Cardiac muscle cell (in vitro differentiated cells and primary cell): ENCODE data around the gene RPL35. TPM values are rescaled to one million over a fixed set of nuclear protein-coding genes. Genes with fewer than 3 reads are reported as not detected.

Experiments
- DNase-seq, 2 donors: peaks; one replicate each; pipeline versions ENCODE4 v3.0.0 to v3.0.0-alpha.2; 2010 to 2017; ENCODE audit warnings: low read depth in 1 of 2, low spot score in 1 of 2
- H3K27ac ChIP-seq: fragments of 200-600 bp; sonication (generic); 2 replicates; pipeline ENCODE4 v1.5.1; 2016
- H3K27me3 ChIP-seq: fragments of 200-600 bp; sonication (generic); 2 replicates; pipeline ENCODE4 v1.6.0; 2016; ENCODE audit warnings: control low read depth
- H3K36me3 ChIP-seq: fragments of 200-600 bp; sonication (generic); 2 replicates; pipeline ENCODE4 v1.5.1; 2016; ENCODE audit warnings: control low read depth
- H3K4me1 ChIP-seq: fragments of 200-600 bp; sonication (generic); 2 replicates; pipeline ENCODE4 v1.8.1; 2017; ENCODE audit warnings: low read depth, mild to moderate bottlenecking, mixed run types
- H3K4me3 ChIP-seq: fragments of 200-600 bp; sonication (generic); 2 replicates; pipeline ENCODE4 v1.5.1; 2016; ENCODE audit warnings: mild to moderate bottlenecking
- H3K9me3 ChIP-seq: fragments of 200-600 bp; sonication (generic); 2 replicates; pipeline ENCODE4 v1.5.1; 2017; ENCODE audit warnings: low read depth, mild to moderate bottlenecking, control low read depth
- polyA plus RNA-seq: library from polyadenylated mRNA; unstranded; fragments of >200 nt; fragmentation: Nextera tagmentation; extraction: Ambion mirVana; gene quantifications from 2 replicates; pipeline ENCODE4 v1.2.1, GENCODE V29; 2016
- total RNA-seq: library from RNA; depleted of rRNA; stranded (reverse); fragments of >200 nt; gene quantifications from 2 replicates; pipeline ENCODE4 v1.2.3, GENCODE V29; 2016
- TF ChIP-seq, protein P1 (sequence below): IDR thresholded peaks from 2 replicates; pipeline ENCODE4 v1.5.1; 2012; ENCODE audit warnings: low read depth, mild to moderate bottlenecking, low read length

Gene RPL35
- total and polyA plus RNA-seq, 2 experiments from 2014 or later, result 1,356 to 2,996 TPM

DNA sequence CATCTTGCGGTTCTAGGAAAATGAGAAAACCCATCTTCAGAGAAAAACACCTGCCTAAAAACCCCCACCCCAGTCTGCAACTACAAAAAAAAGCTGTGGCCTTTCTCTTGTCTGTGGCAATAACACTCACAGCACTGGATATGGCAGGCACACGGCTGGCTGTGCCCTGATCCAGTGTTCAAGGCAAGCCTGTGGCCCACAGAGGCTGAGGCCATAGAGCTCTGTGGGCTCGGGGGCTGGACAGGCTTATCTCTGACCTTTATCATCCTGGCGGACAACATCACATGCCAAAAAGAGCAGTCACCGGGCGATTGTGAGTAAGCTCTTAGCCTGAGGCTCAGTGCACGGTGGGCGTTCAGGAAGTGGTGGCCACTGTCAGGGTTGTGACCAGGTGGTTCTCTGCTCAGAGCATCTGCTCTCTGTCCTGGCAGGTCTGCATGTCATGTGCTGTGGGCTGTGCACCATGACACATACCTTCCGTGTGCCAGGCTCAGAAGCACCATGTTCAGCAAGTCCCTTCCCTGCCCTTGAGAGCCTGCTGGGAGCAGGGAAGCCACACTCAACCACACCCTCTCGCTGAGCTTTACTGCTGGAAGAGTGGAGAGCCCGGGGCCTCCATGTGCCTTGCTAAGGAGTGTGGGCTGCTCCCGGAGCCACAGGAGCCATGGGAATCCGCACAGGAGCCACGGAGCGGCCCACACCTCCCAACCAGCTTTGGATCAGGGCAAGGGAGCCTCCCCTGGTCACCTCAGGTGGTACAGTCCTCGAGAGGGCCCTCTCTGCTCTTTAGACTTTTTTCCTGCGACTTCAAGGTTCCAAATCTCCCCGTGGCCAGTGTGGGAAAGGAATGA is 43.1 kb downstream of the RPL35 start:
- Histone ChIP-seq H3K4me3 (no peak overlapping the region), H3K9me3 (no peaks in the 10 kb centered on the region), H3K27ac (peak overlapping the region; percentile 65), H3K4me1 (no peaks in the 10 kb centered on the region), H3K36me3 (no peaks in the 10 kb centered on the region), H3K27me3 (no peaks in the 10 kb centered on the region)
- no peak for DNase-seq
- TF ChIP-seq, protein P1, sequence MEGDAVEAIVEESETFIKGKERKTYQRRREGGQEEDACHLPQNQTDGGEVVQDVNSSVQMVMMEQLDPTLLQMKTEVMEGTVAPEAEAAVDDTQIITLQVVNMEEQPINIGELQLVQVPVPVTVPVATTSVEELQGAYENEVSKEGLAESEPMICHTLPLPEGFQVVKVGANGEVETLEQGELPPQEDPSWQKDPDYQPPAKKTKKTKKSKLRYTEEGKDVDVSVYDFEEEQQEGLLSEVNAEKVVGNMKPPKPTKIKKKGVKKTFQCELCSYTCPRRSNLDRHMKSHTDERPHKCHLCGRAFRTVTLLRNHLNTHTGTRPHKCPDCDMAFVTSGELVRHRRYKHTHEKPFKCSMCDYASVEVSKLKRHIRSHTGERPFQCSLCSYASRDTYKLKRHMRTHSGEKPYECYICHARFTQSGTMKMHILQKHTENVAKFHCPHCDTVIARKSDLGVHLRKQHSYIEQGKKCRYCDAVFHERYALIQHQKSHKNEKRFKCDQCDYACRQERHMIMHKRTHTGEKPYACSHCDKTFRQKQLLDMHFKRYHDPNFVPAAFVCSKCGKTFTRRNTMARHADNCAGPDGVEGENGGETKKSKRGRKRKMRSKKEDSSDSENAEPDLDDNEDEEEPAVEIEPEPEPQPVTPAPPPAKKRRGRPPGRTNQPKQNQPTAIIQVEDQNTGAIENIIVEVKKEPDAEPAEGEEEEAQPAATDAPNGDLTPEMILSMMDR, result no peak

- Histone ChIP-seq H3K9me3 (no peaks in the 10 kb centered on the region), H3K36me3 (no peaks in the 10 kb centered on the region), H3K27ac (no peak overlapping the region), H3K4me3 (no peak overlapping the region), H3K4me1 (peaks cover 10% of the 10 kb centered on the region), H3K27me3 (no peaks in the 10 kb centered on the region)
- no peak for DNase-seq
- TF ChIP-seq, protein P1, result no peak
These were observed 46.2 kb downstream of the RPL35 start for GRCh38 chr9:124815601-124816000.

- TF ChIP-seq, protein P1, result no peak
- Histone ChIP-seq H3K36me3 (no peaks in the 10 kb centered on the region), H3K27me3 (no peaks in the 10 kb centered on the region), H3K9me3 (no peaks in the 10 kb centered on the region), H3K4me1 (peaks cover 10% of the 10 kb centered on the region), H3K27ac (no peak overlapping the region), H3K4me3 (no peak overlapping the region)
- no peak for DNase-seq
These were observed 47.6 kb downstream of the RPL35 start for GRCh38 chr9:124814164-124814535.

GRCh38 chr9:124813501-124814163 is 48.1 kb downstream of the RPL35 start:
- H3K9me3 ChIP-seq, result no peaks in the 10 kb centered on the region
- no peak overlapping the region for H3K27ac ChIP-seq
- TF ChIP-seq, protein P1, result no peak
- DNase-seq, result no peak
- H3K4me1 ChIP-seq, result peaks cover 10% of the 10 kb centered on the region
- no peaks in the 10 kb centered on the region for H3K27me3 ChIP-seq
- H3K4me3 ChIP-seq, result no peak overlapping the region
- H3K36me3 ChIP-seq, result no peaks in the 10 kb centered on the region

- no peak for DNase-seq
- H3K4me3 ChIP-seq, result no peak overlapping the region
- no peaks in the 10 kb centered on the region for H3K27me3 ChIP-seq
- TF ChIP-seq, protein P1, result no peak
- H3K36me3 ChIP-seq, result no peaks in the 10 kb centered on the region
- no peaks in the 10 kb centered on the region for H3K9me3 ChIP-seq
- no peak overlapping the region for H3K27ac ChIP-seq
- peaks cover 10% of the 10 kb centered on the region for H3K4me1 ChIP-seq
These were observed 48.7 kb downstream of the RPL35 start for GRCh38 chr9:124813041-124813440.
